Neural cell (in vitro differentiated cells): ENCODE data around the gene HS3ST5. TPM values are rescaled to one million over a fixed set of nuclear protein-coding genes. Genes with fewer than 3 reads are reported as not detected.

ENCODE experiments used
- H2AFZ ChIP-seq: fragments of 200-600, 300-800 bp; sonication (generic), shearing (Covaris generic); 2 replicates; pipeline ENCODE4 v1.6.0; 2014; ENCODE audit warnings: low read depth, mild to moderate bottlenecking, antibody characterized with exemption, low read length, moderate library complexity
- H3F3A ChIP-seq: fragments of 200-600 bp; shearing (Covaris generic); 2 replicates; pipeline ENCODE4 v1.6.1; 2016; ENCODE audit warnings: mild to moderate bottlenecking, moderate library complexity, mixed read lengths, antibody characterized with exemption, low read length; ENCODE audit not compliant: insufficient read depth, poor library complexity, severe bottlenecking
- H3K27ac ChIP-seq: fragments of 200-600, 300-800 bp; sonication (generic), shearing (Covaris generic); 2 replicates; pipeline ENCODE4 v1.5.1; 2014; ENCODE audit warnings: mild to moderate bottlenecking, low read length, moderate library complexity
- H3K27me3 ChIP-seq: fragments of 300-800, 200-600 bp; sonication (generic), shearing (Covaris generic); 2 replicates; pipeline ENCODE4 v1.6.0; 2014; ENCODE audit warnings: mild to moderate bottlenecking, low read depth, low read length, moderate library complexity; ENCODE audit not compliant: insufficient read depth
- H3K36me3 ChIP-seq: fragments of 300-800, 200-600 bp; sonication (generic), shearing (Covaris generic); 2 replicates; pipeline ENCODE4 v1.5.1; 2014; ENCODE audit warnings: mild to moderate bottlenecking, antibody characterized with exemption, low read length, moderate library complexity; ENCODE audit not compliant: insufficient read depth
- H3K4me2 ChIP-seq: fragments of 300-800, 200-600 bp; sonication (generic), shearing (Covaris generic); 2 replicates; pipeline ENCODE4 v1.6.0; 2014; ENCODE audit warnings: mild to moderate bottlenecking, low read length
- H3K4me3 ChIP-seq: fragments of 300-800, 200-600 bp; sonication (generic), shearing (Covaris generic); 2 replicates; pipeline ENCODE4 v1.5.1; 2014; ENCODE audit warnings: mild to moderate bottlenecking, low read length, moderate library complexity
- H3K79me2 ChIP-seq: fragments of 200-600 bp; shearing (Covaris generic); replicated peaks from 2 replicates; pipeline ENCODE4 v1.6.0; 2014; ENCODE audit warnings: mild to moderate bottlenecking, low read length, moderate library complexity; ENCODE audit not compliant: insufficient read depth
- H3K9ac ChIP-seq: fragments of 300-800, 200-600 bp; sonication (generic), shearing (Covaris generic); 2 replicates; pipeline ENCODE4 v1.6.1; 2016; ENCODE audit warnings: mild to moderate bottlenecking, low read length, mixed read lengths
- H3K9me2 ChIP-seq: fragments of 200-600 bp; shearing (Covaris generic); 2 replicates; pipeline ENCODE4 v1.6.1; 2016; ENCODE audit warnings: mild to moderate bottlenecking, low read length, mixed read lengths; ENCODE audit not compliant: insufficient read depth
- H3K9me3 ChIP-seq: fragments of 200-600, 300-800 bp; sonication (generic), shearing (Covaris generic); 2 replicates; pipeline ENCODE4 v1.6.1; 2016; ENCODE audit warnings: mild to moderate bottlenecking, mixed run types, low read length, moderate library complexity, mixed read lengths
- H4K20me1 ChIP-seq: fragments of 200-600 bp; shearing (Covaris generic); 2 replicates; pipeline ENCODE4 v1.6.1; 2016; ENCODE audit warnings: mild to moderate bottlenecking, mixed run types; ENCODE audit not compliant: insufficient read depth
- CTCF ChIP-seq: fragments of 450-650 bp; IDR thresholded peaks from 2 replicates; pipeline ENCODE4 v1.5.1; 2014; ENCODE audit warnings: antibody characterized with exemption, mild to moderate bottlenecking, moderate library complexity; ENCODE audit not compliant: poor library complexity, severe bottlenecking
- EP300 ChIP-seq: fragments of 450-650 bp; conservative IDR thresholded peaks from 2 replicates; pipeline ENCODE4 v1.6.1; 2014; ENCODE audit warnings: antibody characterized with exemption, mild to moderate bottlenecking, moderate library complexity; ENCODE audit not compliant: poor library complexity, severe bottlenecking
- EZH2 ChIP-seq: fragments of 200-600, 300-800 bp; shearing (Covaris generic), sonication (generic); IDR thresholded peaks from 2 replicates; pipeline ENCODE4 v1.6.1; 2014; ENCODE audit warnings: antibody characterized with exemption, low read length, borderline replicate concordance, mild to moderate bottlenecking; ENCODE audit not compliant: insufficient read depth, poor library complexity, severe bottlenecking
- MXI1 ChIP-seq: fragments of 450-650 bp; conservative IDR thresholded peaks from 2 replicates; pipeline ENCODE4 v1.6.1; 2014; ENCODE audit warnings: antibody characterized with exemption, mild to moderate bottlenecking; ENCODE audit not compliant: poor library complexity, severe bottlenecking
- POLR2AphosphoS5 ChIP-seq: IDR thresholded peaks from 2 replicates; pipeline ENCODE4 v1.6.1; 2012
- RAD21 ChIP-seq: fragments of 450-650 bp; conservative IDR thresholded peaks from 2 replicates; pipeline ENCODE4 v1.6.1; 2014; ENCODE audit warnings: antibody characterized with exemption, mild to moderate bottlenecking, moderate library complexity
- REST ChIP-seq: IDR thresholded peaks from 2 replicates; pipeline ENCODE4 v1.6.1; 2012; ENCODE audit warnings: borderline replicate concordance
- SMC3 ChIP-seq: fragments of 450-650 bp; conservative IDR thresholded peaks from 2 replicates; pipeline ENCODE4 v1.6.1; 2014; ENCODE audit warnings: antibody characterized with exemption, mild to moderate bottlenecking, moderate library complexity; ENCODE audit not compliant: poor library complexity
- TAF1 ChIP-seq: IDR thresholded peaks from 2 replicates; pipeline ENCODE4 v1.6.1; 2012; ENCODE audit warnings: low read depth
- polyA plus RNA-seq: library from polyadenylated mRNA; depleted of rRNA; stranded (reverse); fragments of >200 nt; gene quantifications from 2 replicates; pipeline ENCODE4 v1.2.3, GENCODE V29; 2014

HS3ST5 gene
- polyA plus RNA-seq, 1 donor from 2014 or later = not detected

GRCh38 chr6:114210467-114210866 is 132.4 kb downstream of the HS3ST5 start:
- TF ChIP-seq POLR2AphosphoS5 (no peak), MXI1 (no peak), RAD21 (no peak), EZH2 (no peak), CTCF (no peak), TAF1 (no peak), EP300 (no peak), SMC3 (no peak), REST (no peak)

GRCh38 chr6:114203460-114203859 is 139.4 kb downstream of the HS3ST5 start:
- Histone ChIP-seq H3K27ac (no peak overlapping the region), H3K4me3 (no peak overlapping the region), H3F3A (no peaks in the 10 kb centered on the region), H3K9me3 (no peaks in the 10 kb centered on the region), H3K4me2 (no peak overlapping the region), H4K20me1 (no peaks in the 10 kb centered on the region), H3K9ac (no peak overlapping the region), H3K36me3 (no peaks in the 10 kb centered on the region), H3K27me3 (no peaks in the 10 kb centered on the region), H3K9me2 (no peaks in the 10 kb centered on the region), H2AFZ (no peak overlapping the region), H3K79me2 (no peaks in the 10 kb centered on the region)
- TF ChIP-seq RAD21 (no peak), POLR2AphosphoS5 (no peak)

More at GRCh38 chr6:114210467-114210866, 132.4 kb downstream of the HS3ST5 start:
- no peak overlapping the region for H3K4me2 ChIP-seq
- H3K27ac ChIP-seq = no peak overlapping the region
- no peak overlapping the region for H3K9ac ChIP-seq
- no peaks in the 10 kb centered on the region for H3K79me2 ChIP-seq
- no peaks in the 10 kb centered on the region for H3K36me3 ChIP-seq
- no peaks in the 10 kb centered on the region for H4K20me1 ChIP-seq
- no peak overlapping the region for H3K4me3 ChIP-seq
- H3K27me3 ChIP-seq = no peaks in the 10 kb centered on the region
- H3K9me2 ChIP-seq = no peaks in the 10 kb centered on the region
- no peaks in the 10 kb centered on the region for H3F3A ChIP-seq
- no peak overlapping the region for H2AFZ ChIP-seq
- H3K9me3 ChIP-seq = no peaks in the 10 kb centered on the region

- H3K4me3 ChIP-seq = no peak overlapping the region
- no peak overlapping the region for H2AFZ ChIP-seq
These were observed 140.4 kb downstream of the HS3ST5 start for GRCh38 chr6:114202389-114202788.

More at GRCh38 chr6:114202389-114202788, 140.4 kb downstream of the HS3ST5 start:
- no peak overlapping the region for H3K4me2 ChIP-seq
- no peak overlapping the region for H3K27ac ChIP-seq
- H3K9me3 ChIP-seq = no peaks in the 10 kb centered on the region
- no peaks in the 10 kb centered on the region for H3K9me2 ChIP-seq
- no peaks in the 10 kb centered on the region for H3F3A ChIP-seq
- H3K79me2 ChIP-seq = no peaks in the 10 kb centered on the region
- TF ChIP-seq SMC3 (no peak), POLR2AphosphoS5 (no peak), REST (no peak), RAD21 (no peak), TAF1 (no peak), EP300 (no peak), MXI1 (no peak)
- no peaks in the 10 kb centered on the region for H4K20me1 ChIP-seq
- H3K36me3 ChIP-seq = no peaks in the 10 kb centered on the region
- H3K27me3 ChIP-seq = no peaks in the 10 kb centered on the region
- no peak overlapping the region for H3K9ac ChIP-seq
